Fibroblast of mammary gland (primary cell): Measurements from ENCODE around the gene C2CD2.

Source experiments
- DNase-seq: peaks from one replicate; pipeline ENCODE4 v3.0.0-alpha.2; 2010; ENCODE audit warnings: low read depth
- H3K4me3 ChIP-seq: 2 replicates; pipeline ENCODE4 v1.5.1; 2011; ENCODE audit warnings: low read depth, mild to moderate bottlenecking, low read length, moderate library complexity; ENCODE audit not compliant: control insufficient read depth
- CTCF ChIP-seq: conservative IDR thresholded peaks from 2 replicates; pipeline ENCODE4 v1.5.1; 2011; ENCODE audit warnings: low read depth, low read length, inconsistent platforms; ENCODE audit not compliant: control insufficient read depth, insufficient read depth

C2CD2 gene

DNA sequence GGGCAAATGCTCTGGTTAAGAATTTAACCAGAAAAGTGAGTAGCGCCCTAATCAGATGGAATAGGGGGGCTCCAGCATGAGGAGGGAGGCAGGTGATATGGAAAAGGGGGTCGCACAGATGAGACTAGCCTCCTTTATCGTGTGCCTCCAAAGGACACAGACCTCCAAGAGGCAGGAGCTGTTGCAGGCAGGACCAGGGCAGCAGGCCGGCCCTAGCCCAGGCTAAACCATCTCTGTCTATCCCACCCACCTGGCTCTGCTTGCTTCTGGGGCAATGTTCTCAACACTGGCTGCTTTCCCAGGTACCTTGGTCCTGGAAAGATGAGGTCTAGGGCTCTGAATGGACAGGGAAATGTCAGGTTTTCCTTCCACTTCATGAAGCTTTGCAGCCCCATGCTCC is 36.3 kb downstream of the C2CD2 start:
- no peak overlapping the region for H3K4me3 ChIP-seq
- no peak for TF ChIP-seq CTCF
- DNase-seq = no peak

DNA sequence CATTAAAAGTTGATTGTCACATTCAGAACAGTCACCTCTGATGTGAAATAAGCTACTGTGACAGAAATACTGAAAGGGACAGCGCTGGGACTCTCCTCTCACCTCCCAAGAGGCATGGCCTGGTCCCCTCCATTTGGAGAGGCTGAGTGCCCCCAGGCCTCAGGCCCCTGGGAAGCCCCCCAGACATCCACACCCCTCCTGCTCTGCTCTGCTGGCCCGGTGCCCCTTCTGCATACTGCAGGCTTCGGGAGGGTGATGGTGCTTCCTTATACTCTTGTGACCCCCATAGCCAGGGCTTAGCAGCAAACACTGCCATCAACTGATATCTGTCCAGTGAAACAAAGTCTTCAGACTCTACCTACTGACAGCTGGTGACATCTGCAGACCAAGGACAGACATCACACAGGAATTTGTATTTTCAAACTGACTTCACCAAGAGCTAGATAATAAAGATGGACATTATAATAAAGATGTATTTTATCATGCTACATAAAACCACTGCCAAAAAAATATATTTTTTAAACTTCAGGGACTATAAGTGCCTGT is 36.9 kb downstream of the C2CD2 start:
- TF ChIP-seq CTCF = no peak
- no peak for DNase-seq
- no peak overlapping the region for H3K4me3 ChIP-seq

- DNase-seq = no peak
- no peak for TF ChIP-seq CTCF
- no peak overlapping the region for H3K4me3 ChIP-seq
Observed at GRCh38 chr21:41914965-41915364, 38.9 kb downstream of the C2CD2 start.

DNA sequence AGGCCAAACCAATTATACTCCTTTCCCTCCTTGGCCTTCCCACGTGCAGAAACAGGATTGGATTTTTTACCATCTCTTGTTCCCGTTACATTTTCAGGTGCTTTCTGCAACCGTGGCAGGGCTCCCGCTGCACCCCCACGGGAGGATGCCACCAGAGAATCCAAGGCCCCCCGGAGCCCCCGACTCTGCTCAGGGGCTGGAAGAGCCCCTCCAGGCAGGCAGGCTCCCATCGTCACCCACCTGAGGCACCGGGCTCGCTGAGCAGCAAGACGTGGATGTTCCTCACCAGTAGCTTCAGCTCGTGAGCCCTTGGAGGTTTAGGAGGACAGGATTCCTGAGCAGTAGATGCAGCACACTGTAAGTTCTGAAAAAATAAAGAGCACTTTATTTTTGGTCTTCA is 39.5 kb downstream of the C2CD2 start:
- TF ChIP-seq CTCF = no peak
- DNase-seq = no peak
- H3K4me3 ChIP-seq = no peak overlapping the region

- no peak overlapping the region for H3K4me3 ChIP-seq
- DNase-seq = no peak
- no peak for TF ChIP-seq CTCF
Observed at GRCh38 chr21:41913230-41913629, 40.6 kb downstream of the C2CD2 start.

DNA sequence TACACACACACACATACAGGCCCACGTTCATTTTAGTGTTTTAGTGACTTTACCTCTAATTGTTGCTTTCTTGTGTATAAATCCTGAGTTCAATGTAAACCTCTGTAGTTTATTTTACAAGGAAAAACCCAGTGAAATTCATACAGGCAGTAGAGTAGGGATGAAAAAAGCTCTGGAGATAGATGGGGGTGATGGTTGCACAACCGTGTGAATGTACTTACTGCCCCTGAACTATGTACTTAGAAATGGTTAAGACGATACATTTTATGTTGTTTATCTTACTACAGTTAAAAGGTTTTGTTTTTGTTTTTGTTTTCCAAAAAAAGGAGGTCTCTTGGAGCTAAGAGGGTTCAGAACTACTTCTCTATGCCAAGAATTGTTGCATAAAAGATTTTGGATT is 45.0 kb downstream of the C2CD2 start:
- no peak for DNase-seq
- H3K4me3 ChIP-seq = no peak overlapping the region
- no peak for TF ChIP-seq CTCF
